ENCODE measurements around the gene MIF4GD.
"Not testable (repeated sequence)": the region's sequence is repeated elsewhere in the genome, so short reads cannot be mapped to it uniquely, and the experiment has no call there.

The MIF4GD gene

DNA sequence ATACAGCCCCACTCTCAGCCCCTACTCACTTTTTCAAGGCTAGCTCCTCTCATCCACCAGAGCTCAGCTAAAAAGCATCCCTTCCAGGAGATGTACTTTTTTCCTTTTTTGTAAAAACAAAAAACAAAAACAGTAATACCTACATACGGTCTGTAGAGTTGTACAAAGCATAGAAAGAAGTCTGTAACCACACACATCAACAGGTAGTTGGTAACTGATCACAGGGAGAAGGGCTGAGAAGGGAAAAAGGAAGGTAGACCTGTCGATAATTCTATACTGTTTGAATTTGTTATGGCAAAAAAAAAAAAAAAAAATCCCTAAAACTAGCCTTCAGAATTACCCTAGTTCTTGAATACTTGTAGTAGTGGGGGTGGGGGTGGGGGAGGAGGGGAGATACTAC is 17.3 kb upstream of the MIF4GD start:
- no peak for FAIRE-seq

DNA sequence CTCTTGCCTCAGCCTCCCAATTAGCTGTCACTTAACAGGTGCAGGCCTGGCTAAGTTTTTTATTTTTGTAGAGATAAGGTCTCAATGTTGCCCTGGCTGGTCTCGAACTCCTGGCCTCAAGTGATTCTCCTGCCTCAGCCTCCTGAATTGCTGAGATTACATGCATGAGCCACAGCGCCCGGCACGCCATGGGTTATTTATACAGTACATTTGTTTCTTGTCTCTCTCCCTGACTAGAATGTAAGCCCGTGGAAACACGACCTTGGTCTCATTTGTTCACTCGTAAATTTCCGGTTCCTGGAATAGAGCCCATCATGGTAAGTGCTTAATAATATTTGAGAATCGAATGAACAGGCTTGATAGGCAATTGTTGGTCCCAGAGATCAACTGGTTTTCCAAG is 16.2 kb upstream of the MIF4GD start:
- no peak for FAIRE-seq

DNA sequence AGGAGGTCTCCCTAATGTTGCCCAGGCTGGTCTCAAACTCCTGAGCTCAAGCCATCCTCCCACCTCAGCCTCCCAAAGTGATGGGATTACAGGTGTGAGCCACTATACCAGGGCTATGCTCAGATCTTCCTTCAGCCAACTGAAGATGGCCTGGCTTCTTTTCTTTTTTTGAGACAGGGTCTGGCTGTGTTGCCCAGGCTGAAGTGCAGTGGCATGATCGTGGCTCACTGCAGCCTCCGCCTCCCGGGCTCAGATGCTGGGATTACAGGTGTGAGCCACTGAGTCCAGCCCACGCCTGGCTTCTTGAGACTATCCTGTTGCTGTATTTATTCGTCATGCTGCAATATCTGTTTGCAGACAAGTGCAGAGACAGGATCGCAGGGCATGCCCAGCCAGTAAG is 14.1 kb upstream of the MIF4GD start:
- FAIRE-seq, result no peak

DNA sequence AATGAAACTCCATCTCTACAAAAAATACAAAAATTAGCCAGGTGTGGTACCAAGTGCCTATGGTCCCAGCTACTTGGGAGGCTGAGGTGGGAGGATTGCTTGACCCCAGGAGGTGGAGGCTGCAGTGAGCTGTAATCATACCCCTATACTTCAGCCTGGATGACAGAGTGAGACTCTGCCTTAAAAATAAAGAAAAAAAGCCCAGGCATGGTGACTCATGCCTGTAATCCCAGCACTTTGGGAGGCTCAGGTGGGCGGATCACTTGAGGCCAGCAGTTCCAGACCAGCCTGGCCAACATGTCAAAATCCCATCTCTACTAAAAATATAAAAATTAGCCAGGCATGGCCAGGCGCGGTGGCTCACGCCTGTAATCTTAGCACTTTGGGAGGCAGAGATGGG is 9.2 kb upstream of the MIF4GD start:
- not testable (repeated sequence) for FAIRE-seq

DNA sequence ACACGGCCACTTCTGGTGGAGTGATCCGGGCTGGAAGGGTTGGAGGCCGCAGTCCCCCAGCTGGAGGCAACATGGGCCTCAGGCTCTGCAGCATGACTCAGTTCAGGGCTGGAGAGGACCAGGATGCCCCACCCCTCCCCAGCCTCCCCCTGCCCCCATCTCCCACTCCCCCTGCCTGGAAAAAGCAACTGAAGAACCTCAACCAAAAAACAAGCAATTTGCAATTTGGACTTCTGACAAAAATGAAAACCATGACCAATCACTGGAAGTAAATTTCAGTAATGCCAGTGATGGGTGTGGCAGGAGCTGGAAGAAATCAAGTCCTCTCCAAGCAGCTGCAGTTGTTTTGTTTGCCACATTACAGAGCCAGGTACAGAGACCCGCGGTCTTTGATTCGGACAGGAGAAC is 6.6 kb upstream of the MIF4GD start:
- no peak for FAIRE-seq

DNA sequence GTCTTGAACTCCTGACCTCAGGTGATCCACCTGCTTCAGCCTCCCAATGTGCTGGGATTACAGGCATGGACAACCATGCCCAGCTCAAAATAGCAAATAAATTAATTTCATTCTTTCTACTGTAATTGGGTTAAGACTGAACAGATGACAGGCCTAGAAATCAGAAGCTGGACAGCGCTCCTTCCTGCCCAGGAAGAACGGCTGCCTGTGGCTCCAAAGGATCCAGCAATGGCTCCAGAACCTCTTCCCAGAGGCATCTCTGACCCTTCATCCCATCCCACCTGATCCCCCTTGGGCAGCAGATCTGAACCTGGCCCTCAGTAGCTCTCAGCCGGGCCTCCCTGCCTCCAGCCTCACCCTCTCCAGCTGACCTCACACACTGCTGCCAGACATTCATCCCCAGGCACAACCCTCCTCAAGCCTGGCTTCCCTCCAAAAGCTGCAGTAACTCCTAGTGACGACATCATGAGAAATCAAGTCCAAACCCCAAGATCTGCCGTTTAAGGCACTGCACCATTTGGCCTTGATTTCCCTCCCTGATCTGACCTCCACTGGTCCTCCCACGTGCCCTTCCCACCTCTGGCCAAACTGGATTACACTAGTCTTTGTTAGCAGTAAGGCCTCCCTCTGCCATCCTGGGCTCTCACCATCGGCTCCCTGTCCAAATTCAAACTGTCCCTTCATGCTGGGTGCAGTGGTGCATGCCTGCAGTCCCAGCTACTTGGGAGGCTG is 3.1 kb upstream of the MIF4GD start:
- no peak for FAIRE-seq

DNA sequence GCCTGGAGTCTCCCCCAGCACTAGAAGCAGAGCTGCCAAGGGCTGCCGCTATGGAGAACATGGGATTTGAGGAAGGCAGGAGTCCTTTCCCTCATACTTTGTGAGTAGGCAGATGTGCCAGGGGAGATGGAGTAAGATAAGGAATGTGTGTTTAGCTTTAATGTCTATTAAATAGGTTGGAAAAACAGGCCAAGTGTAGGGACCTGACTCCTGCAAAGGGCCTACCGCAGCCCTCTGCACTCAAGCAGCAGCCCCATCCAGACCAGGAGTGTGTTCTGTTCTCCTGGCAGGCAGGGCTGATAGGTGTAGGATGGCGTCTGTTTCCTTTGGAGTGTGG is 1.8 kb upstream of the MIF4GD start:
- no peak for FAIRE-seq

DNA sequence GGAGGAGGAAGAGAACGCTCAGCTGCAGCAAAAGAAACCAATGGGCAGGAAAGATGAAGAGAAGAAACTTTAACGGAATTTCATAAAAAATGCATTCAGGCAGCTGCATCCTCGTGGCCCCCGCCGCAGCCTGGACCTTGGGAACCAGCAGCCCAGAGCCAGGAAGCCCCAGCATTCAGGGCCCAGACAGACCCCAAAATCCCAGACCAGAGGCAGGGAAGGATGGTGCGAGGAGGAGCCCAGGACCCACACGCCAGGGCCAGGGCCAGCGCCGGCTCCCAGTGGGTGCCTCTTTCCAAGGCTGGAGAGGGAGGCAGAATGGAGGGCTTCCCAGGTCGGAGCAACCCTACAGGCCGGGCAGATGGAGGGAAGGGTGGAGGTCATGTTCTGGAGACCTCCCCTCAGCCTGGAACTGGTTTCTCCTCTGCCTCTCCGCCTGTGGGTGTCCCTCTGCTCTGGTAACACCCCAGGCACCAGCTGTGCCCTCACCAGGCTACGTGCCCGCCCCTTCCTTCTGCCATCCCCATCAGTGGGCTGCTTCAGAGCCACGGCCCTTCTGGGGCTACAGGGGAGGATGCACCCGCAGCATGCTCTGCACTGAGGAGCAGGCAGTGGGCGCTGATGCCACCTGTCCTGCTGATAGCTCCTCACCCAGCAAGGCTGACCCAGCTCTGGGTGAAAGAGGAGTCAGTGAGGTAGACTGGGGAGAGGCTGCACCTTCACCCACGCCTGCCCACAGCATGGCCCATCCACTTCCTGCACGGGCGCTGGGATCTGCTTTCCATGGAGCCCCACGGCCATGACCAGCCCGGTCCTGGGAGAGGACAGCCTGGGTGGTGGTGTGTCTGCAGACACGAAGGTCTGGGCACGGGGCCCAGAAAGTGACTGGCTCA is 1.2 kb upstream of the MIF4GD start:
- FAIRE-seq, result no peak

DNA sequence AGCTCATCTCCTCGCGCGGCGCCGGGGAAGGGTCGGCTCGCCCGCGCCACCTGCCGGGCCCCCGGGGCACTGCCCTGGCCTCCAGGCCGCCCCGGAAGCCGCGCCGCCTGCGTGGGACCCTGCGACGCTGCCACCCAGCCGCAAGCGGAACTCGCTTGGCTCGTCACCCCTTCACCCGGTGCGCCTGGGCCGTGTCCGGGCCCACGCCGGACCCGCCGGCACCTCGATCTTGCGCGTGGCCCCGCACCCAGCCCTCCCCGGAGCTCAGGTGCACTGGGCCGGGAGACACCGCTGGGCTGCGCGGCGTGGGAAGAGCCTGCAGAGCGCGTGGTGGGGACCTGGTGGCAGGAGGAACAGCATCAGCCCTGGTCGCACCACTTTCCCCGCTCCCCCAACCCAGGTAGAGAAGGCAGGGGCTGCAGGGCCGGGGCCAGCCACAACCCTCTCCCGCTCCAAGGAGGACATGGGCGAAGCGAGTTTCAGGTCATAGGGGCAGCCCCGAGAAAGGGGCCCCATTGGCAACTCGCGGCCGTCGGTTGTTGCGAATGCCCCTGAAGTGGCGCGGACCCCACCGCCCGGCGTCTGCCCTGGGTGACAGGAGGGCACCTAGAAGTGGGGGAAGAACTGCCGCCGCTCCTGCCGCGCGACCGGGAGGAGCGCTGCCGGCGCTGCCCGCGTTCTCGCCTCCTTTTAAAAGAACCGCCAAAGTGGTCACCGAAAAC is 363 bp upstream of the MIF4GD start:
- FAIRE-seq, result no peak

DNA sequence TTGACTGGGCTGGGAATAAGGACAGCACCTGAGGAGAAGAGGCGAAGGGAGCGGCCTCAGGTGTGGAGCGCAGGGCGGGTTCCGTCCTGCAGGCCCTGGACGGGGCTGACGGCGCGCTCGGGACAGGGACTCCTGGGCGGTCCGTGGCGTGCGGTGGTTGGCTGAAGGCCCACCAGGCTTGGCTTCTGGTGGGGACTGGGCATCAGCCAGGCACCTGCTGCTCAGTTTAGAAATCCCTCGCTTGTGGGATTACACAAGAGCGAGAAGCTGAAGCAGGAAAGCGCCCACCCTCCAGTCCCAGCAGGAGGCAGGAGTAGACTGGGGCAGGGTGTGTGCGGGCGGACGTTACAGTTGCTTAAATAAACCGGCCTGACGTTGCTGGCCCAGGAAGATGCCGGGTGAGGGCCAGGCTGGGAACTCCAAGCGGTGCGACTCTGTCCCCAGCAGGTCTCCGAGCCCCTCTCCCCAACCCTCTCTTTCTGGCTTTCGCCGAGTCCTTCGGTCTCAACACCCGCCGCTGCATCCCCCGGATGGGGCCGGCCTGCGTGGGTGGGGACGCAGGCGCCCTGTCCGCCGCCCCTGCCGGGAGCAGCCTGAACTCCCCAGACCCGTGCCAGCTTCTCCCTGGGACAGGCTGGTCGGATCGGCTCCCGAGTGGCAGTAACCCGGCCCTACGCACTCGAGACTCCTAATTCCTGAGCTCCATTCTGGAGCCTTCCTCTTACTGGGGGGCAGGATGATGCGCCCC is 639 bp downstream of the MIF4GD start:
- FAIRE-seq, result no peak

DNA sequence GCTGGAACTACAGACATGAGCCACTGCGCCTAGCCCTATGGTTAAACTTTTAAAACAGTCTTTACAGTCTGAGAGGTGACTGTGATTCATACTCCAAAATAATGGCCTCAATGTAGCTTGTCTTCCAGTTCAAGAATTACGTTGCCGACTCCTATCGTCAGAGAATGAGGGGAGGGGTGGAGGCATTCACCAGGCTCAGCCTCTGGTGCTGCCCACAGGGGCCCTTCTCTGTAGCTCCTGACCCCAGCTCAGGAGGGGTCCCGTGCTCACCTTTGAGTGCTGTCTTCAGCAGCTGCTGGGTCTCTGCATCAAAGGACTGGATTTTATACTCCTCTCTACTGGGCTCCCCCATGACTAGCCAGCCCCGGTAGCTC is 1.2 kb downstream of the MIF4GD start:
- no peak for FAIRE-seq

DNA sequence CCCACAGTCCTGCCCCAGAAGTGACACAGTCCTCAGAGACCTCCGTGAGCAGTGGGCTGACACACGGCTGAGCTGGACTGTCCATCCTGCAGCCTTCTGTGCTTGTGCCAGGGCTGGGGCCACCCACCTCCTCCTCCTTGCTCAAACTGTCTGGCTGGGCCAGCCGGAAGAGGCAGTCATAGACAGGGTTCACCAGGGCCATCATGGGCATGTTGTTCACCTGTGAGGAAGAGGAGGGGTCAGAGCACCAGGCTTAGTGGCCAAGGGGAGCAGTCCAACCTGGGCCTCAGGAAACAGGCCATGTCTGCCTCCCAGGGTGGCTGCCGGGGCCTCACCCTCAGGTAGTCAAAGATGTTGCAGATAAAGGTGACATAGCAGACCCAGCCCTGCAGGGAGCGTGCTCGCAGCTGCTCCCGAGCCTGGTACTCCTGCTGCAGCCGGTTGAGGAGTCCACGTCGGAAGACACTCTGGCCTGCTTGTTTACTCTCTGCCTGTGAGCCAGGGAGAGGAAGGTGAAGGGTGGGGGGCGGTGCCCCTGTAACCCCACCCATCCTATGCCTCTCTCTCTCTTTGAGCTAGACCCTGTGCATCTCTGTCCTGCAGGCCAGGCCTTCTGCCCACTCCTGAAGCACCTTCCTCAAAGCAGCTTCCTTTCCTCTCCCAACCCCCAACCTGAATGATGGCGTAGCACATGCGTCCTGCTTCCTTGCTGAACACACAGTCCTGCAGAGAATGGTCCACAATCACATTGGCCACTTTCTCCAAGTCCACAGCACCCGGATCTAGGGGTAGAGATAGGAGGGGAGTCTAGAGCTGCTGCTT is 3.4 kb downstream of the MIF4GD start:
- no peak for FAIRE-seq

DNA sequence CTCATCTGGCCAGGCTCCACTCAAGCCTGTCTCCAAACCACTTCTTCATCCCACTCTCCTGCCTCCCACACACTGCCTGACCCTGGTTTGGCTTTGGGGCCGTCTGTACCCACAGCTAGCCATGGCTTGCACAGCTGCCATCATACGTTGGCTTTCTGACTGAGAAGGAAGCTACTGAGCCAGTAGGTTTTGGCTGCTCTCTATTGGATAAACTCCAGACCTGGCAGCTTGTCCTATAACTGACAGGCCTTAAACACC is 3.9 kb downstream of the MIF4GD start:
- FAIRE-seq, result no peak

DNA sequence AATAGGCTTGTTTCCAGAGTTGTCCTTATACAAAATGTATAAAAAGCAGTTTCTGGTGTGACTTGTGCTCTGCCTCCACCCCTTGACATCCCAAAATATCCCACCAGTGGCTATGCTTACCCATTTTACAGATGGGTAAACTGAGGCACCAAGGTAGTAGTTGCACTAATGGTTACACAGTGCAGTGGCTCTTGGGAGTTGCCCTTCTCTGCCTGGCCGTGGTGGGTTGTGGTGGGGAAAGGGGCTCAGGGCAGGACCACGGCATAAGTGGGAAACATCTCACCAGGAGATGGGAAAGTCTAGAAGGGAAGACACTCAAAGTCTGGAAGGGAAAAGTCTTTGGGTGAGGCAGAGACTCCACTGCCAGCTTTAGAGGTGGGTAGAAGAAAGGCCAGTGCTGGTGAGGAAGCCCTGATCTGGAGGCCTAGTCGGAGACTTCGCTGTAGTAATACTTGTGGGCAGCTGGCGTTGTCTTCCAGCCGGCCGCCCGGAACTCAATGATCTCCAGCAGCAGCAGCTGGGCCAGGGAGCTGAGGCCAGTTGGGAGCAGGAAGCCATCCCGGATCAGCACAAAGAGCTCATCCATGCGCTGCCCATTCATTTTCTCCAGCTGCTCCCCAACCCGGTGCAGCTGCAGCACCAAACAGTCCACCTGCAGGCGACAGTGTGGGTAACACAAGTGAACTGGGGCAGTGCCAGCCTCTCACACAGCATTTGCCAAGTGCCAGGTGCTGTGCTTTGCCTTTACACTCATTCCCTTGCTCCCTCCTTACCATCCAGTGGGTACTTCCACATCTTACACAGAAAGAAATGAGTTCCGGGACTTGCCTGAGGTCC is 4.5 kb downstream of the MIF4GD start:
- FAIRE-seq, result no peak

DNA sequence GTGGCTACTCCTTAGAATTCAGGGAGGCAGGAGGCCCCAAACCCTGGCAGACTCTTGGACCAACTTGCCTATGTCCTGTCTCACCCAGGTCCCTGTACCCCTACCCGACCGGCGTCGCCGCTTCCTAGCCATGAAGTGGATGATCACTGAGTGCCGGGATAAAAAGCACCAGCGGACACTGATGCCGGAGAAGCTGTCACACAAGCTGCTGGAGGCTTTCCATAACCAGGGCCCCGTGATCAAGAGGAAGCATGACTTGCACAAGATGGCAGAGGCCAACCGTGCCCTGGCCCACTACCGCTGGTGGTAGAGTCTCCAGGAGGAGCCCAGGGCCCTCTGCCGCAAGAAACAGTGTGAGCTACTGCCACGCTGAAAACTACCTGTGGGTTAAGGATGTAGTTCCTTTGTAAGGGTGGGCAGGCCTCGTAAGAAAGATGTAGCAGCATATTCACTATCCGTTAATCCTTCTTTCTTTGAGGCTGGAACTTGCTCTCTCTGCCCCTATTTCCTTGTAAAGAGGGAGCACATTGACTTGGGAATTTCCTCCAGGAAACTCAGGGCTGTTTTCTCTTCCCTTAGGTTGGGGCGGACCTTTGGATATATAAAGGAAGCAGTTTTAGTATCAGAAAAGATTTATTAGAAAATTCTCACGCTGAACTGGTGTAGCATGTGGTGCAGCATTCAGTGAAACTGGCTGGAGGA is 5.3 kb downstream of the MIF4GD start:
- no peak for FAIRE-seq

DNA sequence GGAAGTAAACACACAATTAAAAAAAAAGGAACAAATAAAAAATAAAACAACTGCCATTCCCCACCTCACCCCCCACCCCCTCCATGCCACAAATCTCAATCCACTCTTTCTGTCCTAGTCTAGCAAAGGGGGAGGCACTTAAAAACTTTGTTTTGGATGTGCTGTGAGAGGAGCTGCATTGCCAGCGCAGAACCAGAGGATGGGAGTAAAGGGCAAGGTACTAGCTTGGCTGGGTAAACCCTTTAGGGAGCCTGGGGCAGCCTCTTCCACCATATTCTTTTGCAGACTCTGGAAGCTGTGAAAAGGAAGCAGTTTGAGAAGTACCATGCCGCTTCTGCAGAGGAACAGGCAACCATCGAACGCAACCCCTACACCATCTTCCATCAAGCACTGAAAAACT is 8.0 kb downstream of the MIF4GD start:
- FAIRE-seq, result no peak

DNA sequence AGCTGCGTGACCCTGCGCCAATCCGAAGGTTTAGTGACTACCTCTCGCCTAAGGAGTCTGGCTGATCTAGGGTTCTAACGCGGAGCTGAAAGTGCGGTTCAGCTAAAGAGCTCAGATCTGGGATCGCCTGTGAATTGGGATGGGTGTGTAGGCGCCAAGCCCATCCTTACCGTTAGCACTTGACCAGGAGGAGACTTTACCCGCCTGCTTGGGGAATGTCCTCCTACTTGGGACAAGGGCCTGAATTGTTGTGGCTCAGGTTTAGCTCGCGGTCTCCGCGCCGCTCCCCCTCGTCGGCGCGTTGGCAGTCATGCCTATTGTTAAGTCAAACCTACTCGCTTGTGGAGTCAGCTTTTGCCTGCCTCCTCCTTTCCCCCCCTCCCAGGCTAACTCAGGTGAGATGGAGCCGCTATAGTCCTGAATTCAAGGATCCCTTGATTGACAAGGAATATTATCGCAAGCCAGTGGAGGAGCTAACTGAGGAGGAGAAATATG is 8.9 kb downstream of the MIF4GD start:
- no peak for FAIRE-seq

DNA sequence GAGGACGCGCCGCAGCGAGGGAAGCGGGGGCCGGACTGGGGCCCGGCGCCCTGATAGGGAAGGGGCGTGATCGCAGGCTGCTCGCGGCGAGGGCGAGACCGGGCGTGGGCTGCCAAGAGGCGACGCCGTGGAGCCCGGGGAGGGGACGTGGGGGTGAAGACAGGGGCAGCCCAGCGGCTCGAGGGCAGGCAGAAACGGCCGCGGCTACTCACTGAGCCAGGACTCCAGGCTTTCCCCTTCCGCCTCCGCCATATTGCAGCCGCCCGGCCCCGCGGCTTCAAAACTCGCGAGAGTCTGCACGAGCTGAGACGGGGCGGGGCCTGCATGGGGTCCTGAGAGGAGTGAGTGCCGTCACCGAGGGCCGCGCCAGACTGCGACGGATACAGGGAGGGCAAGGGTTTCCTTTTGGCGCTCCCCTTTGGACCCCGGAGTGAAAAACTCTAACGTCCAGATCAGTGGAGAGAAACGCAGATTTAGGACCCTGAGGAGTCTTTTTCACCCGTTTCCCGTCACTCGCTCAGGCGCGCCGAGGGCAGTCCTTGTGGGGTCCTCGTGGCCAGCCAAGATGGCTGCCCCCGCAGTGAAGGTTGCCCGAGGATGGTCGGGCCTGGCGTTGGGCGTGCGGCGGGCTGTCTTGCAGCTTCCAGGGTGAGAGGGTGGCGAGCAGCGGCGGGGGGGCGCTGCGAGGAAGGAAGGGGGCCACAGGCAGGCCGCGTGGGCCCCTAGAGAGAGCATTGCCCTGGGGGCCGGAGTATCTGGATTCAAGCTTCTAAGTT is 9.5 kb downstream of the MIF4GD start, which contains the start of the genes GGA3 and MRPS7:
Gene GGA3 (minus strand): TSS at position 271 of the 776 bp plus-strand sequence. CDS start 19 bp downstream, at position 252.
Gene MRPS7 (plus strand): TSS at position 544 of the 776 bp plus-strand sequence. CDS start 22 bp downstream, at position 566.
- FAIRE-seq, result no peak

DNA sequence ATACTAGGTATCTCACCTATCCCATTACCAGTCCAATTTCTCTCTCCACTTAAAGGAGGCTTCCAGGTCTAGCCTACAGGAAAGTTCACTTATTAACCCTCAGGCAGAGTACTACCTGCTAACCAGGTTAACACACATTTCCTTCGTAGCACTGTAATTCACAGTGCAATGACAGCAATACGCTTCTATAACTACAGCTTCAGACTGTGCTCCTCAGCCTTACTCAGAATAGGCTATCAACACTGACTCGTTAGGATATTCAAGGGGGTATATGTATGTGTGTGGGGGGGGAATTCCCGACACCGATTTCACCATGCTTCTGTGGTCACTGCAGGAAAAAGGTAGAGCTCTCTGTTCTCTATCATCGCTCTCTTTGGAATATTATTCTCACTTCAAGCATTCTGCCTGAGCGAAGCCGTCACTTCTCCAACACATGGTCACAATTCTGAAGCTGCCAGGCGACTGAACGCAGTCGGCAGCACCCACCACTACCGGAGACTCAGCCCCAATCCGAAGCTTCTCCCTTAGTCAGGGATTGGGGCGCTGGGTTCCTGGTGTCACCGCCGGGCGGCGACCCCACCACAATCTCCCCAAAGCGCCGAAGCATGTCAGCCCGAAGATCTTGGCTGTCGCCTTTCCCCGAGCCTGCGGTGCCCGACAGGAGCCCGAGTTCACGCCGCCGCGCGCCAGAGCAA is 10.2 kb downstream of the MIF4GD start:
- FAIRE-seq, result no peak

Data from A204.1 (cell line).